ENCODE results near the gene DMRTA2.

Gene DMRTA2

GRCh38 chr1:50368179-50369007, 54.9 kb downstream of the DMRTA2 start:
- Mint-ChIP-seq H3K36me3 (ENCODE audit: low read depth) (no peaks in the 10 kb centered on the region), H3K27me3 (ENCODE audit: low read depth) (peaks cover 43% of the 10 kb centered on the region), H3K9me3 (no peaks in the 10 kb centered on the region), H3K4me1 (no peaks in the 10 kb centered on the region), H3K4me3 (no peak overlapping the region), H3K27ac (no peak overlapping the region)
- peak; percentile 75 to 78 (median 75) for TF ChIP-seq CTCF (IDR thresholded peaks at IDR 0.05; ENCODE audit: unreplicated experiment in 3 of 3)
